ENCODE measurements around the gene CACNA1A. TPM values are rescaled to one million over a fixed set of nuclear protein-coding genes. Genes with fewer than 3 reads are reported as not detected.
"Not testable (repeated sequence)": the region's sequence is repeated elsewhere in the genome, so short reads cannot be mapped to it uniquely, and the experiment has no call there.

Gene CACNA1A
- total RNA-seq, 8 experiments from 2014 or later, result 1.9 to 23.0 (median 7.5) TPM

GRCh38 chr19:13190781-13191540, 315.3 kb downstream of the CACNA1A start:
- no peak overlapping the region for H3K4me3 ChIP-seq
- no peaks in the 10 kb centered on the region for H3K4me1 ChIP-seq (replicated peaks in 1 of 2)
- no peak overlapping the region for H3K27ac ChIP-seq
- peak in 1 of 8 experiments; percentile 23 for ATAC-seq (replicated peaks in 6 of 8)
- in situ Hi-C loops (cut with MboI; ENCODE audit: low pct_unique_long_range_greater_than_20kb in 2 of 9, low sequenced_read_pairs in 9 of 9, unreplicated experiment in 9 of 9), result loop anchor here in 1 of 9 experiments (10.0 kb wide), 1 partner anchor 64 kb away; no protein-coding TSS in a partner anchor
- 49 to 100% (median 87%) methylated on average over 1 to 9 of the region's 19 CpGs; no CpG with 5 or more reads in 1 of the 10 experiments for WGBS, 10 experiments

GRCh38 chr19:13189600-13189999, 316.7 kb downstream of the CACNA1A start:
- ATAC-seq (replicated peaks in 6 of 8), result no peak
- H3K4me3 ChIP-seq, result no peak overlapping the region
- in situ Hi-C loops (cut with MboI; ENCODE audit: low pct_unique_long_range_greater_than_20kb in 2 of 9, low sequenced_read_pairs in 9 of 9, unreplicated experiment in 9 of 9), result no loop called here
- WGBS, 10 experiments, result 40 to 90% (median 83%) methylated on average over 1 to 4 of the region's 4 CpGs; no CpG with 5 or more reads in 5 of the 10 experiments
- H3K27ac ChIP-seq, result no peak overlapping the region
- H3K4me1 ChIP-seq (replicated peaks in 1 of 2), result no peaks in the 10 kb centered on the region

- no peaks in the 10 kb centered on the region for H3K4me1 ChIP-seq (replicated peaks in 1 of 2)
- WGBS, 10 experiments, result 80 to 100% (median 95%) methylated on average over 2 to 4 of the region's 4 CpGs; no CpG with 5 or more reads in 4 of the 10 experiments
- H3K4me3 ChIP-seq, result no peak overlapping the region
- ATAC-seq (replicated peaks in 6 of 8), result no peak
- no peak overlapping the region for H3K27ac ChIP-seq
- in situ Hi-C loops (cut with MboI; ENCODE audit: low pct_unique_long_range_greater_than_20kb in 2 of 9, low sequenced_read_pairs in 9 of 9, unreplicated experiment in 9 of 9), result no loop called here
These were observed 318.9 kb downstream of the CACNA1A start for GRCh38 chr19:13187419-13187818.

GRCh38 chr19:13186688-13187087, 319.6 kb downstream of the CACNA1A start:
- H3K4me1 ChIP-seq (replicated peaks in 1 of 2); H3K4me3 ChIP-seq; ATAC-seq (replicated peaks in 6 of 8); in situ Hi-C loops (cut with MboI; ENCODE audit: low pct_unique_long_range_greater_than_20kb in 2 of 9, low sequenced_read_pairs in 9 of 9, unreplicated experiment in 9 of 9); H3K27ac ChIP-seq: not testable (repeated sequence)
- WGBS, 10 experiments, result no CpG with 5 or more reads among the region's 38 CpGs

- H3K4me3 ChIP-seq; H3K27ac ChIP-seq; H3K4me1 ChIP-seq (replicated peaks in 1 of 2); in situ Hi-C loops (cut with MboI; ENCODE audit: low pct_unique_long_range_greater_than_20kb in 2 of 9, low sequenced_read_pairs in 9 of 9, unreplicated experiment in 9 of 9): not testable (repeated sequence)
- WGBS, 10 experiments, result 75 to 100% (median 87%) methylated on average over 2 to 13 of the region's 22 CpGs; no CpG with 5 or more reads in 1 of the 10 experiments
- peak in 4 of 8 experiments; percentile 18 to 69 (median 42) for ATAC-seq (replicated peaks in 6 of 8)
These were observed 320.3 kb downstream of the CACNA1A start for GRCh38 chr19:13185763-13186657.

- in situ Hi-C loops (cut with MboI; ENCODE audit: low pct_unique_long_range_greater_than_20kb in 2 of 9, low sequenced_read_pairs in 9 of 9, unreplicated experiment in 9 of 9), result not testable (repeated sequence)
- WGBS, 10 experiments, result 70 to 100% (median 96%) methylated on average over 2 to 15 of the region's 23 CpGs; no CpG with 5 or more reads in 4 of the 10 experiments
These were observed 321.4 kb downstream of the CACNA1A start for GRCh38 chr19:13184926-13185325.

GRCh38 chr19:13181747-13182388, 324.4 kb downstream of the CACNA1A start:
- peak; percentile 57 to 90 (median 68) for ATAC-seq (replicated peaks in 6 of 8)
- H3K27ac ChIP-seq, result peak overlapping the region in 1 of 2 donors; percentile 13
- WGBS, 10 experiments, result 0 to 67% (median 42%) methylated on average over 1 to 9 of the region's 16 CpGs; no CpG with 5 or more reads in 4 of the 10 experiments
- in situ Hi-C loops (cut with MboI; ENCODE audit: low pct_unique_long_range_greater_than_20kb in 2 of 9, low sequenced_read_pairs in 9 of 9, unreplicated experiment in 9 of 9), result no loop called here
- no peak overlapping the region for H3K4me3 ChIP-seq
- H3K4me1 ChIP-seq (replicated peaks in 1 of 2), result peaks cover 7 to 8% of the 10 kb centered on the region in 2 donors

More at GRCh38 chr19:13184926-13185325, 321.4 kb downstream of the CACNA1A start:
- not testable (repeated sequence) for H3K27ac ChIP-seq; ATAC-seq (replicated peaks in 6 of 8); H3K4me1 ChIP-seq (replicated peaks in 1 of 2); H3K4me3 ChIP-seq

GRCh38 chr19:13178291-13178690, 328.0 kb downstream of the CACNA1A start:
- ATAC-seq (replicated peaks in 6 of 8); in situ Hi-C loops (cut with MboI; ENCODE audit: low pct_unique_long_range_greater_than_20kb in 2 of 9, low sequenced_read_pairs in 9 of 9, unreplicated experiment in 9 of 9); H3K27ac ChIP-seq; H3K4me1 ChIP-seq (replicated peaks in 1 of 2); H3K4me3 ChIP-seq: not testable (repeated sequence)
- WGBS, 10 experiments, result 71 to 97% (median 93%) methylated on average over 4 to 9 of the region's 10 CpGs; no CpG with 5 or more reads in 1 of the 10 experiments

GRCh38 chr19:13177584-13177983, 328.7 kb downstream of the CACNA1A start:
- H3K27ac ChIP-seq; H3K4me3 ChIP-seq; in situ Hi-C loops (cut with MboI; ENCODE audit: low pct_unique_long_range_greater_than_20kb in 2 of 9, low sequenced_read_pairs in 9 of 9, unreplicated experiment in 9 of 9); ATAC-seq (replicated peaks in 6 of 8); H3K4me1 ChIP-seq (replicated peaks in 1 of 2): not testable (repeated sequence)
- WGBS, 10 experiments, result 60 to 100% (median 93%) methylated on average over 1 to 5 of the region's 5 CpGs; no CpG with 5 or more reads in 2 of the 10 experiments

- in situ Hi-C loops (cut with MboI; ENCODE audit: low pct_unique_long_range_greater_than_20kb in 2 of 9, low sequenced_read_pairs in 9 of 9, unreplicated experiment in 9 of 9), result no loop called here
- ATAC-seq (replicated peaks in 6 of 8), result peak in 1 of 8 experiments; percentile 35
- H3K27ac ChIP-seq, result no peak overlapping the region
- peaks cover 0 to 6% of the 10 kb centered on the region in 2 donors for H3K4me1 ChIP-seq (replicated peaks in 1 of 2)
- no peak overlapping the region for H3K4me3 ChIP-seq
- 0 to 75% (median 38%) methylated on average over 1 to 6 of the region's 8 CpGs; no CpG with 5 or more reads in 2 of the 10 experiments for WGBS, 10 experiments
These were observed 329.9 kb downstream of the CACNA1A start for GRCh38 chr19:13176345-13176744.

- no peak for ATAC-seq (replicated peaks in 6 of 8)
These were observed 333.0 kb downstream of the CACNA1A start for GRCh38 chr19:13173139-13173737.

More at GRCh38 chr19:13173139-13173737, 333.0 kb downstream of the CACNA1A start:
- 44 to 100% (median 87%) methylated on average over 3 to 9 of the region's 12 CpGs; no CpG with 5 or more reads in 3 of the 10 experiments for WGBS, 10 experiments
- H3K4me3 ChIP-seq, result no peak overlapping the region
- peaks cover 0 to 6% of the 10 kb centered on the region in 2 donors for H3K4me1 ChIP-seq (replicated peaks in 1 of 2)
- H3K27ac ChIP-seq, result no peak overlapping the region
- in situ Hi-C loops (cut with MboI; ENCODE audit: low pct_unique_long_range_greater_than_20kb in 2 of 9, low sequenced_read_pairs in 9 of 9, unreplicated experiment in 9 of 9), result no loop called here
